Endothelial cell of umbilical vein (primary cell): ENCODE data around the gene VPS11. TPM values are rescaled to one million over a fixed set of nuclear protein-coding genes. Genes with fewer than 3 reads are reported as not detected.

Experiments used
- BruUV-seq: library from RNA; stranded (reverse); fragments of 400-500 nt; replicated peaks from 2 replicates; lab custom pipeline; 2021; lab: Mats Ljungman, UMichigan
- CTCF ChIA-PET: fragments of 300-600, 350-600 bp; sonication (Branson Sonifier 250); formaldehyde crosslinking; loops from one replicate; lab custom pipeline; 2021; ENCODE audit warnings: antibody characterized with exemption, inconsistent platforms; lab: Charles Lee
- POLR2A ChIA-PET: fragments of 300-600, 350-600 bp; sonication (Branson Sonifier 250); formaldehyde crosslinking; loops from one replicate; lab custom pipeline; 2021; ENCODE audit warnings: antibody characterized with exemption, inconsistent platforms; lab: Charles Lee
- DNase-seq: peaks from one replicate; pipeline ENCODE4 v3.0.0-alpha.2; 2011; ENCODE audit warnings: low read depth, low spot score
- FAIRE-seq: peaks from 2 replicates; lab custom pipeline; 2011; peaks lifted over from hg19 to GRCh38; lab: Jason Lieb, UNC
- H2AFZ ChIP-seq: 2 replicates; pipeline ENCODE4 v1.6.0; 2012; ENCODE audit warnings: low read depth, low read length, control low read depth, inconsistent platforms
- H3K27ac ChIP-seq: 2 replicates; pipeline ENCODE4 v1.5.1; 2011; ENCODE audit warnings: low read depth, mild to moderate bottlenecking, control low read depth, low read length, moderate library complexity; ENCODE audit not compliant: insufficient read depth
- H3K27me3 ChIP-seq, 2 experiments: 2 replicates each; pipeline versions ENCODE4 v1.6.0 to v1.6.1; 2011; ENCODE audit warnings: low read length in 2 of 2, mixed read lengths in 1 of 2; ENCODE audit not compliant: control insufficient read depth in 2 of 2, insufficient read depth in 2 of 2
- H3K36me3 ChIP-seq, 2 experiments: 2 replicates in 1 of 2; 3 replicates in 1 of 2; pipeline ENCODE4 v1.5.1; 2011; ENCODE audit warnings: low read length in 2 of 2, mild to moderate bottlenecking in 1 of 2, moderate library complexity in 1 of 2; ENCODE audit not compliant: control insufficient read depth in 2 of 2, insufficient read depth in 2 of 2; ENCODE audit errors: extremely low read depth in 1 of 2
- H3K4me1 ChIP-seq: 3 replicates; pipeline ENCODE4 v1.5.1; 2011; ENCODE audit warnings: mild to moderate bottlenecking, low read length; ENCODE audit not compliant: control insufficient read depth, insufficient read depth; ENCODE audit errors: extremely low read depth
- H3K4me2 ChIP-seq: 2 replicates; pipeline ENCODE4 v1.6.1; 2011; ENCODE audit warnings: low read length, control low read depth, mixed read lengths; ENCODE audit not compliant: insufficient read depth
- H3K4me3 ChIP-seq, 3 experiments: fragments of 200-600 bp in 1 of 3; sonication (generic), shearing (Covaris generic) in 1 of 3; replicated peaks in 1 of 3; 2 replicates each; pipeline ENCODE4 v1.5.1; 2011 to 2016; ENCODE audit warnings: control low read depth in 3 of 3, low read length in 3 of 3, mild to moderate bottlenecking in 2 of 3, inconsistent platforms in 1 of 3, low read depth in 1 of 3, moderate library complexity in 1 of 3; ENCODE audit not compliant: insufficient read depth in 1 of 3
- H3K79me2 ChIP-seq: 2 replicates; pipeline ENCODE4 v1.6.0; 2012; ENCODE audit warnings: low read length, inconsistent platforms; ENCODE audit not compliant: control insufficient read depth, insufficient read depth
- H3K9ac ChIP-seq: replicated peaks from 2 replicates; pipeline ENCODE3; 2011; ENCODE audit warnings: low read length, control low read depth; ENCODE audit not compliant: insufficient read depth; ENCODE audit errors: extremely low read depth
- H3K9me1 ChIP-seq: replicated peaks from 3 replicates; pipeline ENCODE4 v1.6.0; 2011; ENCODE audit warnings: mild to moderate bottlenecking, low read length; ENCODE audit not compliant: control insufficient read depth, insufficient read depth; ENCODE audit errors: extremely low read depth
- H3K9me3 ChIP-seq: replicated peaks from 2 replicates; pipeline ENCODE4 v1.5.1; 2012; ENCODE audit warnings: low read length, inconsistent platforms; ENCODE audit not compliant: control insufficient read depth, insufficient read depth
- H4K20me1 ChIP-seq: replicated peaks from 2 replicates; pipeline ENCODE3; 2011; ENCODE audit warnings: mild to moderate bottlenecking, low read length; ENCODE audit not compliant: control insufficient read depth, insufficient read depth; ENCODE audit errors: extremely low read depth
- EZH2 ChIP-seq: IDR thresholded peaks from 2 replicates; pipeline ENCODE4 v1.6.1; 2012; ENCODE audit warnings: borderline replicate concordance, low read depth, mild to moderate bottlenecking, moderate library complexity, low read length, inconsistent platforms; ENCODE audit not compliant: severe bottlenecking
- FOS ChIP-seq: IDR thresholded peaks from 2 replicates; pipeline ENCODE4 v1.6.1; 2011; ENCODE audit warnings: mild to moderate bottlenecking, low read length, moderate library complexity, borderline replicate concordance; ENCODE audit not compliant: insufficient read depth
- GATA2 ChIP-seq: IDR thresholded peaks from 2 replicates; pipeline ENCODE4 v1.7.0; 2011; ENCODE audit warnings: low read depth, mild to moderate bottlenecking, moderate library complexity, mixed read lengths, low read length; ENCODE audit not compliant: insufficient read length, insufficient read depth
- JUN ChIP-seq: IDR thresholded peaks from 2 replicates; pipeline ENCODE4 v1.6.1; 2011; ENCODE audit warnings: borderline replicate concordance, low read depth; ENCODE audit not compliant: insufficient read length, insufficient read depth
- MYC ChIP-seq: IDR thresholded peaks from one replicate; pipeline ENCODE4 v1.6.1; 2011; ENCODE audit warnings: mild to moderate bottlenecking, low read depth, low read length
- POLR2A ChIP-seq: IDR thresholded peaks from 2 replicates; pipeline ENCODE4 v1.6.1; 2012; ENCODE audit warnings: low read depth, mild to moderate bottlenecking, control low read depth, low read length
- POLR2AphosphoS5 ChIP-seq: IDR thresholded peaks from 2 replicates; pipeline ENCODE4 v1.6.1; 2012; ENCODE audit warnings: low read depth, mild to moderate bottlenecking, control low read depth, low read length, moderate library complexity; ENCODE audit not compliant: insufficient read depth
- dilution Hi-C: fragments of 300-500 bp; cut with MboI; formaldehyde crosslinking; loops from one replicate; pipeline ENCODE4 v1.15.0; 2019; ENCODE audit warnings: low sequenced_read_pairs; ENCODE audit not compliant: extremely low pct_ligation_motif_present
- intact Hi-C: fragments of 100-400 bp; cut with micrococcal nuclease; formaldehyde crosslinking; loops from one replicate; pipeline ENCODE4 v1.10.0; 2022
- polyA plus RNA-seq, 4 experiments: library from polyadenylated mRNA; depleted of rRNA in 3 of 4; stranded (reverse) in 3 of 4; unstranded in 1 of 4; fragments of >200 nt; gene quantifications; 2 replicates each; pipeline versions ENCODE4 v1.2.1 to v1.2.3, GENCODE V29; 2011 to 2012; ENCODE audit warnings: missing spikeins in 1 of 4
- total RNA-seq: library from RNA; stranded (reverse); gene quantifications from 2 replicates; pipeline ENCODE4 v1.2.3, GENCODE V29; 2021
- TF ChIP-seq, protein P1 (sequence below), 2 donors: IDR thresholded peaks; 1 replicate in 1 of 2; 2 replicates in 1 of 2; pipeline ENCODE4 v1.5.1; 2011; ENCODE audit warnings: low read length in 2 of 2, mild to moderate bottlenecking in 2 of 2, moderate library complexity in 2 of 2, control low read depth in 1 of 2, inconsistent platforms in 1 of 2, low read depth in 1 of 2; ENCODE audit not compliant: insufficient read depth in 1 of 2; ENCODE audit errors: extremely low read depth in 1 of 2
- TF ChIP-seq, protein P2 (sequence below): IDR thresholded peaks from 2 replicates; pipeline ENCODE4 v1.6.1; 2011; ENCODE audit not compliant: insufficient read depth, insufficient read length

VPS11 gene
- total and polyA plus RNA-seq, 2 donors (not counting 3 experiments of a cell fraction or from before 2014, with no cell fraction given) = 26.4 to 31.0 TPM

DNA sequence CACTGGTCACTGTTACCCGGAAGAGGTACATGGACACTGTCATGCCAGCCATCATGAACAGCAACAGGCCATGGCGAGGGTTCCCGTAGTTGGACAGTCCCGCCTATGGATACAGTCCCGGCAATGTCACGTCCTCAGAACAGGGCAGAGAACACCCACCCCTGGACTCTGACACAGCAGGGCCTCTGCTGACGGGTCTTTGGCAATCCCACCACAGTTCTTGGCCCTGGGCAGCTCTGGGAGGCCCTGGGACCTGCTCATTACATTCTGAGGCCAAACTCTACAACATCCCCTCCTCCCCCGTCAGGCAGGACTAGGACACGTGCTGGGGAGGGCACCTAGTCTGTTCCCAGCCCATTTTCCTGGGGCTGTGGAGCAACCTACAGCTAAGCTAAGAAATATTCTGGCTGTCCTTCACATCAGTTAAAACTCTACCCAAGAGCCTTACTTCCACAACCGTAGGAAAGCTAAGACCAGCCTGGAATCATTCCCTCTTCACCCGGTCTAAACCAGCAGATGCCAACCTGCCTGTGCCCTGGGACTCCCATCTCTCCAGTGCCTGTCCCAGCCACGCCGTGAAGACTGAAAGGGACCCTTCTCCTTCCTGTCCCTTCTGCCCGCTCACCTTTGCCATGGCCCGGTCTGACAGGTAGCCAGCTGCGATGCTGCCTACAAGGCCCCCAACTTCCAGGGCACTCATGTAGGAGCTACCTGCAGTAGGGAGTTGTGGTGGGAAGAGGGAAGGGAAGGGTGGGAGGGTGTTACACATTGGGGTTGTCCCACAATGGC, 41.4 kb upstream of the VPS11 start:
- no peaks in the 10 kb centered on the region for H3K79me2 ChIP-seq
- intact Hi-C loops (no loop called here), dilution Hi-C loops (no loop called here)
- ChIA-PET POLR2A (no interaction called here), CTCF (no interaction called here)
- no TSS peak for BruUV-seq
- no peak for FAIRE-seq
- H3K27me3 ChIP-seq = no peaks in the 10 kb centered on the region
- H3K4me3 ChIP-seq = no peak overlapping the region
- no peak overlapping the region for H3K4me2 ChIP-seq
- no peaks in the 10 kb centered on the region for H3K9me3 ChIP-seq
- no peak overlapping the region for H2AFZ ChIP-seq
- no peak for DNase-seq
- H3K27ac ChIP-seq = no peak overlapping the region
- H3K9ac ChIP-seq = no peak overlapping the region
- H3K9me1 ChIP-seq = no peaks in the 10 kb centered on the region
- peaks cover 16% of the 10 kb centered on the region for H3K4me1 ChIP-seq
- H3K36me3 ChIP-seq = peaks cover 6 to 19% of the 10 kb centered on the region in 2 experiments
- no peaks in the 10 kb centered on the region for H4K20me1 ChIP-seq
- no peak for TF ChIP-seq MYC
- TF ChIP-seq POLR2AphosphoS5 = no peak
- TF ChIP-seq, protein P1, sequence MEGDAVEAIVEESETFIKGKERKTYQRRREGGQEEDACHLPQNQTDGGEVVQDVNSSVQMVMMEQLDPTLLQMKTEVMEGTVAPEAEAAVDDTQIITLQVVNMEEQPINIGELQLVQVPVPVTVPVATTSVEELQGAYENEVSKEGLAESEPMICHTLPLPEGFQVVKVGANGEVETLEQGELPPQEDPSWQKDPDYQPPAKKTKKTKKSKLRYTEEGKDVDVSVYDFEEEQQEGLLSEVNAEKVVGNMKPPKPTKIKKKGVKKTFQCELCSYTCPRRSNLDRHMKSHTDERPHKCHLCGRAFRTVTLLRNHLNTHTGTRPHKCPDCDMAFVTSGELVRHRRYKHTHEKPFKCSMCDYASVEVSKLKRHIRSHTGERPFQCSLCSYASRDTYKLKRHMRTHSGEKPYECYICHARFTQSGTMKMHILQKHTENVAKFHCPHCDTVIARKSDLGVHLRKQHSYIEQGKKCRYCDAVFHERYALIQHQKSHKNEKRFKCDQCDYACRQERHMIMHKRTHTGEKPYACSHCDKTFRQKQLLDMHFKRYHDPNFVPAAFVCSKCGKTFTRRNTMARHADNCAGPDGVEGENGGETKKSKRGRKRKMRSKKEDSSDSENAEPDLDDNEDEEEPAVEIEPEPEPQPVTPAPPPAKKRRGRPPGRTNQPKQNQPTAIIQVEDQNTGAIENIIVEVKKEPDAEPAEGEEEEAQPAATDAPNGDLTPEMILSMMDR (IDR thresholded peaks at IDR 0.05; ENCODE audit: extremely low read depth in 1 of 2, insufficient read depth in 1 of 2, low read depth in 1 of 2, low read length in 2 of 2) = no peak
- TF ChIP-seq GATA2 = no peak
- TF ChIP-seq JUN = no peak
- TF ChIP-seq FOS = no peak
- no peak for TF ChIP-seq POLR2A
- TF ChIP-seq, protein P2, sequence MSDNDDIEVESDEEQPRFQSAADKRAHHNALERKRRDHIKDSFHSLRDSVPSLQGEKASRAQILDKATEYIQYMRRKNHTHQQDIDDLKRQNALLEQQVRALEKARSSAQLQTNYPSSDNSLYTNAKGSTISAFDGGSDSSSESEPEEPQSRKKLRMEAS = no peak
- TF ChIP-seq EZH2 = no peak
